Cardiac muscle cell (in vitro differentiated cells and primary cell): ENCODE measurements around the gene CCDC40. TPM values are rescaled to one million over a fixed set of nuclear protein-coding genes. Genes with fewer than 3 reads are reported as not detected.

Experiments used
- DNase-seq, 2 donors: peaks; one replicate each; pipeline versions ENCODE4 v3.0.0 to v3.0.0-alpha.2; 2010 to 2017; ENCODE audit warnings: low read depth in 1 of 2, low spot score in 1 of 2
- H3K27ac ChIP-seq: fragments of 200-600 bp; sonication (generic); 2 replicates; pipeline ENCODE4 v1.5.1; 2016
- H3K27me3 ChIP-seq: fragments of 200-600 bp; sonication (generic); 2 replicates; pipeline ENCODE4 v1.6.0; 2016; ENCODE audit warnings: control low read depth
- H3K36me3 ChIP-seq: fragments of 200-600 bp; sonication (generic); 2 replicates; pipeline ENCODE4 v1.5.1; 2016; ENCODE audit warnings: control low read depth
- H3K4me1 ChIP-seq: fragments of 200-600 bp; sonication (generic); 2 replicates; pipeline ENCODE4 v1.8.1; 2017; ENCODE audit warnings: low read depth, mild to moderate bottlenecking, mixed run types
- H3K4me3 ChIP-seq: fragments of 200-600 bp; sonication (generic); 2 replicates; pipeline ENCODE4 v1.5.1; 2016; ENCODE audit warnings: mild to moderate bottlenecking
- H3K9me3 ChIP-seq: fragments of 200-600 bp; sonication (generic); 2 replicates; pipeline ENCODE4 v1.5.1; 2017; ENCODE audit warnings: low read depth, mild to moderate bottlenecking, control low read depth
- CTCF ChIP-seq: IDR thresholded peaks from 2 replicates; pipeline ENCODE4 v1.5.1; 2012; ENCODE audit warnings: low read depth, mild to moderate bottlenecking, low read length
- polyA plus RNA-seq: library from polyadenylated mRNA; unstranded; fragments of >200 nt; fragmentation: Nextera tagmentation; extraction: Ambion mirVana; gene quantifications from 2 replicates; pipeline ENCODE4 v1.2.1, GENCODE V29; 2016
- total RNA-seq: library from RNA; depleted of rRNA; stranded (reverse); fragments of >200 nt; gene quantifications from 2 replicates; pipeline ENCODE4 v1.2.3, GENCODE V29; 2016

Gene CCDC40
- total and polyA plus RNA-seq, 2 experiments from 2014 or later = 11.3 to 12.2 TPM

- Histone ChIP-seq H3K27ac (no peak overlapping the region), H3K4me1 (peaks cover 22% of the 10 kb centered on the region), H3K9me3 (no peaks in the 10 kb centered on the region), H3K27me3 (no peaks in the 10 kb centered on the region), H3K36me3 (no peaks in the 10 kb centered on the region), H3K4me3 (no peak overlapping the region)
- no peak for DNase-seq
- TF ChIP-seq CTCF = no peak
Observed at GRCh38 chr17:79997011-79997660, 39.3 kb upstream of the CCDC40 start.

GRCh38 chr17:80000136-80000535 is 36.3 kb upstream of the CCDC40 start:
- H3K27me3 ChIP-seq = no peaks in the 10 kb centered on the region

GRCh38 chr17:80000981-80001775 is 35.3 kb upstream of the CCDC40 start:
- H3K36me3 ChIP-seq = no peaks in the 10 kb centered on the region
- DNase-seq = no peak
- no peaks in the 10 kb centered on the region for H3K4me1 ChIP-seq
- H3K9me3 ChIP-seq = no peaks in the 10 kb centered on the region
- no peaks in the 10 kb centered on the region for H3K27me3 ChIP-seq
- H3K4me3 ChIP-seq = no peak overlapping the region
- H3K27ac ChIP-seq = no peak overlapping the region
- no peak for TF ChIP-seq CTCF

More at GRCh38 chr17:80000136-80000535, 36.3 kb upstream of the CCDC40 start:
- Histone ChIP-seq H3K9me3 (no peaks in the 10 kb centered on the region), H3K27ac (no peak overlapping the region), H3K4me1 (no peaks in the 10 kb centered on the region), H3K36me3 (no peaks in the 10 kb centered on the region), H3K4me3 (no peak overlapping the region)
- DNase-seq = no peak
- no peak for TF ChIP-seq CTCF

- Histone ChIP-seq H3K27me3 (no peaks in the 10 kb centered on the region), H3K36me3 (no peaks in the 10 kb centered on the region), H3K4me3 (no peak overlapping the region), H3K9me3 (no peaks in the 10 kb centered on the region), H3K27ac (no peak overlapping the region), H3K4me1 (no peaks in the 10 kb centered on the region)
- TF ChIP-seq CTCF = no peak
- no peak for DNase-seq
Observed at GRCh38 chr17:80002070-80002641, 34.3 kb upstream of the CCDC40 start.

GRCh38 chr17:80002690-80003490 is 33.6 kb upstream of the CCDC40 start:
- TF ChIP-seq CTCF = no peak
- DNase-seq = no peak
- no peaks in the 10 kb centered on the region for H3K4me1 ChIP-seq

More at GRCh38 chr17:80002690-80003490, 33.6 kb upstream of the CCDC40 start:
- H3K27ac ChIP-seq = no peak overlapping the region
- H3K27me3 ChIP-seq = no peaks in the 10 kb centered on the region
- H3K4me3 ChIP-seq = no peak overlapping the region
- H3K36me3 ChIP-seq = no peaks in the 10 kb centered on the region
- no peaks in the 10 kb centered on the region for H3K9me3 ChIP-seq
